IgD-negative memory B cell (primary cell): ENCODE measurements around the gene ODF2L. TPM values are rescaled to one million over a fixed set of nuclear protein-coding genes. Genes with fewer than 3 reads are reported as not detected.

Experiments used
- H3K27ac Mint-ChIP-seq, 3 donors: one replicate each; pipeline ENCODE4 v1.8.0; 2020 to 2022; ENCODE audit warnings: mild to moderate bottlenecking in 3 of 3, mixed read lengths in 3 of 3, moderate library complexity in 1 of 3
- H3K27me3 Mint-ChIP-seq: one replicate; pipeline ENCODE4 v1.8.0; 2021; ENCODE audit warnings: mixed read lengths
- H3K36me3 Mint-ChIP-seq: one replicate; pipeline ENCODE4 v1.8.0; 2020; ENCODE audit warnings: mild to moderate bottlenecking, mixed read lengths
- H3K4me1 Mint-ChIP-seq, 3 donors: one replicate each; pipeline ENCODE4 v1.8.0; 2020 to 2022; ENCODE audit warnings: mixed read lengths in 3 of 3, mild to moderate bottlenecking in 1 of 3
- H3K4me3 Mint-ChIP-seq, 4 donors: one replicate each; pipeline ENCODE4 v1.8.0; 2020 to 2022; ENCODE audit warnings: mild to moderate bottlenecking in 4 of 4, mixed read lengths in 4 of 4, moderate library complexity in 3 of 4
- H3K9me3 Mint-ChIP-seq, 3 donors: one replicate each; pipeline ENCODE4 v1.8.0; 2020 to 2021; ENCODE audit warnings: mixed read lengths in 3 of 3, mild to moderate bottlenecking in 1 of 3
- polyA plus RNA-seq: library from polyadenylated mRNA; unstranded; fragments of 300-500 nt; fragmentation: Illumina TruSeq; gene quantifications from one replicate; pipeline ENCODE4 v1.2.3, GENCODE V29; 2021

ODF2L gene
- polyA plus RNA-seq, 1 donor from 2014 or later, result 23.1 TPM

DNA sequence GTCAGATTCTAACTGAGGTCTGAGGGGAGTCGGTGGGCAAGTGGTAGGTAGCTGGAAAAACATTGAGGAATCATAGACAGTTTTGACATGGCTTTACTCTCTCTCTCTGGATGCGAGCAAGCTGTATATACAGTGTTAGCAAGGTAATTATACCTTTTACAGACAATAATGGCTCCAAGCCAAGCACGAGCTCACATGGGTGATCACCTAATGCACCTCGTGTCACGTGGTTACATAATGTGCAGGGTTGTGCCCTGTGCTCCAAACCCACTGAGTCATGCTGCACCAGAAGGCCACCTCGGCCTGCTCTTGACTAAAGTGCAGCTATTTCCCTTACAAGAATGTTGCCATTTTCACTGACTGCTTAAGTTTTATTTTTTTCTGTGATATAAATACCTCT, 20.2 kb upstream of the ODF2L start:
- Mint-ChIP-seq H3K9me3 (no peaks in the 10 kb centered on the region), H3K4me1 (peaks cover 3 to 5% (median 4%) of the 10 kb centered on the region in 3 donors), H3K27ac (no peak overlapping the region), H3K36me3 (no peaks in the 10 kb centered on the region), H3K27me3 (peaks cover 2% of the 10 kb centered on the region), H3K4me3 (no peak overlapping the region)

DNA sequence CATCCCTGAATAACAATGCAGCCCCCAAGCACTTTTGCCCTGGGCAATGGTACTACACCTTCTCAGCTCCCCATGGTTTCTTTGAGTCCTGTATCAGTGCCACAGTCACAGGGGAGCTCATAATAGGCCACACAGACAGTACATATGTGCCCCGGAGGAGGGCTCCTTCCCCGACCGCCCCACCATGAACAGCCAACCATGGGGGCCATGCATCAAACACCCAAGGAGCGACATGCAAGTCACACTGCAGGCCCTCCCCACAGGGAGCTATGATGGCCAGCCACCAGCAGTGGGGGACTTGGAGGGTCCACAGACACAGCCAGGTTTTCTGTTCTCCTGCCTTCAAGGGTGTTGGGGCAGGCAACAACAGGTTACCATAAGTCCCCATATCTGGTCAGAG, 14.8 kb upstream of the ODF2L start:
- no peak overlapping the region for H3K27ac Mint-ChIP-seq
- H3K27me3 Mint-ChIP-seq, result peaks cover 1% of the 10 kb centered on the region
- no peaks in the 10 kb centered on the region for H3K9me3 Mint-ChIP-seq
- no peaks in the 10 kb centered on the region for H3K36me3 Mint-ChIP-seq
- H3K4me1 Mint-ChIP-seq, result no peaks in the 10 kb centered on the region
- no peak overlapping the region for H3K4me3 Mint-ChIP-seq

DNA sequence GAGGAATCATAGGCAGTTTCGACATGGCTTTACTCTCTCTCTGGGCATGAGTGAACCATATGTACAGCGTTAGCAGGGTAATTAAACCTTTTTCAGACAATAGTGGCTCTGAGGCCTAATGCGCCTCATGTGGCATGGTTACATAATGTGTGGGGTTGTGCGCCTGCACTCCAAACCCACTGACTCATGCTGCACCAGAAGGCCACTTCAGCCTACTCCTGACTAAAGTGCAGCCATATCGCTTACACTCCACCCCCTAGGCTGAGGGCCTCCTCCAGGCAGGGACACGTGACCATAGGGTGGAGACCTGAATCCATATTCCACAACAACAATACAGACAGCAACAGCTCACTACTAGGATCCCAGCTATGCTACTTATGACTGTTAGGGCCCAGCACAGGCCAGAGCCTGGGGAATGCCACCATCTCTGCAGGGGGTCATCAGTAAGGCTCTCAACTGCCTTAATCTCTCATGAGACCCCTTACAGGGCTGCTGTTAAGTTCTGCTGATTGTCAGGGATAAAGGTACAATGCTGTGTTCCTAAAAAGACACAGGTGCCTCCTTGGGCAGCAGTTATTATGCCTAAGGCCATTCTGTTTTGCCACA, 13.4 kb upstream of the ODF2L start:
- H3K27ac Mint-ChIP-seq, result no peak overlapping the region
- peaks cover 1% of the 10 kb centered on the region for H3K27me3 Mint-ChIP-seq
- no peak overlapping the region for H3K4me3 Mint-ChIP-seq
- no peaks in the 10 kb centered on the region for H3K9me3 Mint-ChIP-seq
- H3K4me1 Mint-ChIP-seq, result no peaks in the 10 kb centered on the region
- no peaks in the 10 kb centered on the region for H3K36me3 Mint-ChIP-seq

DNA sequence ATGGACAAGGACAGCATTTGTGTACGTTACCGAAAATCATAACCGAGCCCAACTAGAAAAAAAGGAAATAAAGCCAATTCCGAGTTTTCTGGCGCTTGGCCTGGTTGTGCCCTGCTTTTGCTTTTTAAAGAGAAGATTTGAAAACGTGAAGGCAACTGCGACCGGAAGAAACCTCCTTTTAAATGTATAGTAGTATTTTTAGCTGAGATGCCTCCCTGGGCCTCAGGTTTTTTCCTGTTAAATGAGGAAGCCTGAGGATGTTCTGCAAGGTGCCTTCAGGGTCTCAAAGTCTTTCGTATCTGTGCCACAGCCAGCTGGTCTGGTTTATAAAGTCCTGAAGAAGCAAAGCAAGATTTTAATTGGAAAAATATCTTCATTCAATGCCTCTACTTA, 371 bp upstream of the ODF2L start:
- H3K27ac Mint-ChIP-seq, result peak overlapping the region; percentile 95 to 98 (median 97)
- no peaks in the 10 kb centered on the region for H3K9me3 Mint-ChIP-seq
- H3K27me3 Mint-ChIP-seq, result no peaks in the 10 kb centered on the region
- H3K4me3 Mint-ChIP-seq, result peak overlapping the region; percentile 97 to 99 (median 98)
- peaks cover 34 to 46% (median 36%) of the 10 kb centered on the region in 3 donors for H3K4me1 Mint-ChIP-seq
- H3K36me3 Mint-ChIP-seq, result peaks cover 10% of the 10 kb centered on the region

DNA sequence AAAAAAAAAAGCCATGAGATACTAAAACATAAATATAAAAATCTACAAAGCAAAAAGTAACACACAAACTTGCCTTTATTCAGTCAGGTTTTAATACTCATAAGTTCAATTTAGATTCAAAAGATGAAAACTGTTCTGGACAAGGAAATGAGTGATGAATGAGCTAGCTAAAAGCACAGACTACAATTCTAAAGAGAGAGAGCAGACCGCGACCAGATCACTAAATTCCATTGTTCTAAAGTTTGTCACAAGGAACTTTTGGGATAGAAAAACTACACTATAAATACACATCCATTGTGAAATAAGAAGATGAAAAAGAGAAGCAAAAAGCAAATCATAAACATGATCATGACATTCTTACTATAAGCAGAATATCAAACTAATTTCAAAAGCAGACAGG, 1.7 kb downstream of the ODF2L start:
- Mint-ChIP-seq H3K27ac (peak overlapping the region; percentile 6 to 97 (median 29)), H3K36me3 (peaks cover 11% of the 10 kb centered on the region), H3K9me3 (no peaks in the 10 kb centered on the region), H3K4me1 (peaks cover 52 to 63% (median 54%) of the 10 kb centered on the region in 3 donors), H3K27me3 (no peaks in the 10 kb centered on the region), H3K4me3 (peak overlapping the region; percentile 32 to 79 (median 56))

DNA sequence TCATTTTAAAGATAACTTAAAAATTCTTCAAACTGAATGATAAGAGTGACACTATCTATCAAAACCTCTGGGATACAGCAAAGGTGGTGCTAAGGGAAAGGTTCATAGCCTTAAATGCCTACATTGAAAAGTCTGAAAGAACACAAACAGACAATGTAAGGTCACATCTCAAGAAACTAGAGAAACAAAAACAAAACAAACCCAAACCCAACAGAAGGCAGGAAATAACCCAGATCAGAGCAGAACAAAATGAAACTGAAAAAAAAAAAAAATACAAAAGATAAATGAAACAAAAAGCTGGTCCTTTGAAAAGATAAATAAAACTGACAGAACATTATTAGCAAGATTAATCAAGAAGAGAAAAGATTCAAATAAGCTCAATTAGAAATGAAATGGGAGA, 6.8 kb downstream of the ODF2L start:
- peaks cover 13% of the 10 kb centered on the region for H3K36me3 Mint-ChIP-seq
- peaks cover 39 to 44% (median 42%) of the 10 kb centered on the region in 3 donors for H3K4me1 Mint-ChIP-seq
- H3K9me3 Mint-ChIP-seq, result no peaks in the 10 kb centered on the region
- H3K4me3 Mint-ChIP-seq, result peak overlapping the region; percentile 18 to 85 (median 52)
- H3K27me3 Mint-ChIP-seq, result no peaks in the 10 kb centered on the region
- peak overlapping the region; percentile 36 to 65 (median 65) for H3K27ac Mint-ChIP-seq

DNA sequence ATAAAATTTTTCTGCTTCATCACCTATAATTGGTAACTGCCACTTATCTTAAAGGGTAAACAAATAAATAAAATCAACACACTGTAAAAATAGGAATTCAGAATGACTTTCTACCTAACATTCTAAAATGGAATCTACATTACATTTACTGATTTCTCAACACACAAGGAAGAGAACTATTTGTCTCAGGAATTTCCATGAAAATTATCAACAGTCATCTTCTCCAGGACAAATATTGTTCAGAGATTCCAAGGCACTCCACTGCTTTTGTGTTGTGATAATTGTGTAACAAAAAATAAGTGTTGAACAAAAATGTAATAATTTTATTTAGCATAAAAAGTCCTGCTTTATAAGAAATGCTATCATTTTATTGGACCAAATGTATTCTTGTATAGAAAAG, 7.3 kb downstream of the ODF2L start:
- no peaks in the 10 kb centered on the region for H3K9me3 Mint-ChIP-seq
- H3K4me1 Mint-ChIP-seq, result peaks cover 37 to 41% (median 40%) of the 10 kb centered on the region in 3 donors
- no peaks in the 10 kb centered on the region for H3K27me3 Mint-ChIP-seq
- H3K4me3 Mint-ChIP-seq, result peak overlapping the region in 1 of 4 donors; percentile 85
- peaks cover 12% of the 10 kb centered on the region for H3K36me3 Mint-ChIP-seq
- H3K27ac Mint-ChIP-seq, result peak overlapping the region in 2 of 3 donors; percentile 54 to 65

DNA sequence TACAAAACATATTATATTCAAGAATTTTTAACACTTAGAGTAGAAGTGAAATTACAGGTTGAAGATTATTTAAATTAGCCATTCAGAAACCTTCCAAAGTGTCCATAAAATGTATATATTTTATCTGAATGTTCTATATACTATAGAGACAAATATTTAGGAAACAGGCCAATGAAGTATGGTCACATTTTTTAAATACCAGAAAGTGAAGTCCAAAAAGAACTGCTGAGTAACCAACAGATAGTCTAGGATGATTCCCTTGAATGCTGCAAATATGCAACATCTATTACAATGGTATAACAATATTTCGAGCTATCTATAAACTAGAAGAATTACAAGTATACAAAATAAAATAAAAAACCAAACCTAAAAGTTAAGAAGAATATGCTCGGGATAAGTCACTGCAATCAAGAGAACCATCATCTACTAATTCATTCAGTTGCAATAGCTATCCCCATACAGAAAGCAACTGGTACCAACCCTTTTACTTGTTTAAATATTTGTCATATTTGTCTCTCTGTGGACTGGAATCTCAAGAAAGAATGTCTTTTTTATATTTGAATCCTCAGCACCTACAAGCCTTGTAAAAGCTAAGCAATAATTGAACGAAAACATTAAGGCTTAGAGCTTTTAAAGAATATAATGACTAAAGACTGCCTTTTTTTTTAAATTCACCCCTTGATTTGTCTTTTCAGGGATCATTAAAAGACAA, 8.1 kb downstream of the ODF2L start:
- H3K36me3 Mint-ChIP-seq, result peaks cover 11% of the 10 kb centered on the region
- H3K27me3 Mint-ChIP-seq, result no peaks in the 10 kb centered on the region
- peaks cover 34 to 35% (median 34%) of the 10 kb centered on the region in 3 donors for H3K4me1 Mint-ChIP-seq
- H3K9me3 Mint-ChIP-seq, result no peaks in the 10 kb centered on the region
- peak overlapping the region in 1 of 3 donors; percentile 65 for H3K27ac Mint-ChIP-seq
- H3K4me3 Mint-ChIP-seq, result no peak overlapping the region

DNA sequence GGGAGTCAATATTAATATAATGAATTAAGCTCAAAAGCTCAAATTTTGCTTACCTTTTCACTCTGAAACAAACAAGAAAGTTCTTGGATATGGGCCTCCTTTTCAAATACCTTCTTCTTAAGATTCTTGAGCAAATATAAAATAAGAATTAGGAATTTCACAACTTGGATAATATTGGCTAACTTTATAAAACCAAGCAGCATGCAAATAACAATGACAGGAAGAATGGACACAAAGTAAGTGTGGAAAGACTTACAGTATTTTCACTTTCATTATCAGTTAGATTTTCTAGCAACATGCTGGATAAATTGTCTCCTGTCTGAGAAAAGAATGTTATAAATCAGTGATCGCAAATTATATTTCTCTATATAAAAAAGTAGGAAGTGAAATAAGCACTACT, 13.2 kb downstream of the ODF2L start:
- Mint-ChIP-seq H3K36me3 (peaks cover 6% of the 10 kb centered on the region), H3K27me3 (no peaks in the 10 kb centered on the region), H3K9me3 (no peaks in the 10 kb centered on the region), H3K4me1 (peaks cover 5% of the 10 kb centered on the region in 3 donors), H3K27ac (no peak overlapping the region), H3K4me3 (no peak overlapping the region)

DNA sequence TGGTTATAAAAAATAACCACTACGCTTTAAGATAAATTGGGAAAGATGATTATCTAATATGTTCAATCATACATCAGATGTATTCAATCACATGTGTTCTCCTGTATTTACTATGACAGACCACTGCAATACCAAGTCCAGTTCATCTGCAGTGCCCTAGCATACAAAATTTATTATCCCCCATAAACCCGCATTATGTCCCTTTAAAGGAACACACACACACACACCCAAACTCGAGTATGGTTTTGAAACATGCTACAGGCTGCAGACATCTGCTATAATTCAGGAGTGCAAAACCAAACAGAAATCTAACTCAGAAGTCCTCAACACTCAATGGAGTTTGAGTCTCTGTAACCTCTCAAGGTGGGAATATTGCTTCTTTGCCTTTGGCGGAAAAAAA, 14.9 kb downstream of the ODF2L start:
- Mint-ChIP-seq H3K36me3 (peaks cover 13% of the 10 kb centered on the region), H3K4me3 (no peak overlapping the region), H3K9me3 (peaks cover 0 to 11% (median 0%) of the 10 kb centered on the region in 3 donors), H3K27me3 (no peaks in the 10 kb centered on the region), H3K27ac (no peak overlapping the region), H3K4me1 (peaks cover 3 to 5% (median 5%) of the 10 kb centered on the region in 3 donors)

DNA sequence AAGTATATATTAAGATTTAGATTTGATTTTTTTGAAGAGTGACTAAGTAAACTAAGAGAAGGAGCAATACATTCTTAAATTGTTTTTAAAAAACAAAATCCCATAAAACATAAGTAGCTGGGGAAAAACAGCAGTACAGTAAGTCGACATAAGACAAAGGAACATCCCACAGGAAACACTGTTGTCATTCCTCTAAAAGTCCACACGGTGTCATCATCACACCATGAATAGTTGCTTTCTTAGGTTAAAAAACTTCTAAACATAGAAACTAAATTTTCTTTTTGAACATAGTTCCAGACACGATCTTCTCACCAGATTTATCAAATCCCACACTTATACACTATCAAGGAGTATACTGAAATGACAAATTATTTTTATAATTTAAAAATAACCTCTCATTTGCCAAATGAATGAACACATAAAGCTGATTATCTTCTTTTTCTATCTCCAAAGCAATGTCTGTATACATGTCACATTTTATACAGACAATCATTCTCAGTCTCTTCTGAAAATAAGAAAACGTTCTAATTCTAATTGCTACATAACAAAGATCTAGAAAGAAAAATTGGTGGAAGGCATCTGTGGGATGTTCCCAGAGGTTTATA, 15.8 kb downstream of the ODF2L start:
- Mint-ChIP-seq H3K4me3 (no peak overlapping the region), H3K36me3 (peaks cover 13% of the 10 kb centered on the region), H3K4me1 (peaks cover 3 to 5% (median 5%) of the 10 kb centered on the region in 3 donors)

DNA sequence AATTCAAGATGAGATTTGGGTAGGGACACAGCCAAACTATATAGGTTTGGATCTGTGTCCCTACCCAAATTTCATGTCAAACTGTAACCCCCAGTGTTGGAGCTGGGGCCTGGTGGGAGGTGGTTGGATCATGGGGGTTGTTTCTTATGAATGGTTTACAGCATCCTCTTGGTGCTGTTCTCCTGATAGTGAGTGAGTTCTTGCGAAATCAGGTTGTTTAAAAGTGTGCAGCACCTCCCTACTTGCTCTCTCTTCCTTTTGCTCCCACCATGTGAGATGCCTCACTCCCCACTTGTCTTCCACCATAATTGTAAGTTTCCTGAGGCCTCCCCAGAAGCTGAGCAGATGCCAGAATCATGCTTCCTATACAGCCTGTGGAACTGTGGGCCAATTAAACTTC, 17.3 kb downstream of the ODF2L start:
- peaks cover 16% of the 10 kb centered on the region for H3K36me3 Mint-ChIP-seq

More for the DNA sequence above, 15.8 kb downstream of the ODF2L start:
- Mint-ChIP-seq H3K27ac (no peak overlapping the region), H3K27me3 (no peaks in the 10 kb centered on the region), H3K9me3 (peaks cover 0 to 11% (median 0%) of the 10 kb centered on the region in 3 donors)

DNA sequence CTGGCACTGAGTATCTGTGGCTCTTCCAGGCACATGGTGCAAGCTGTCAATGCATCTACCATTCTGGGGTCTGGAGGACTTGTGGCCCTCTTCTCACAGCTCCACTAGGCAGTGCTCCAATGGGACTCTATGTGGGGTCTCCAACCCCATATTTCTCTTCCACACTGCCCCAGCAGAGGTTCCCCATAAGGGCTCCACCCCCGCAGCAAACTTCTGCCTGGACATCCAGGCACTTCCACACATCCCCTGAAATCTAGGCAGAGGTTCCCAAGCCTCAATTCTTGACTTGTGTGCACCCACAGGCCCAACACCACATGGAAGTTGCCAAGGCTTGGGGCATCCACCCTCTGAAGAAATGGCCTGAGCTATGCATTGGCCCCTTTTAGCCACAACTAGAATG, 18.8 kb downstream of the ODF2L start:
- Mint-ChIP-seq H3K27ac (peak overlapping the region in 2 of 3 donors; percentile 53 to 63), H3K36me3 (peaks cover 18% of the 10 kb centered on the region), H3K27me3 (no peaks in the 10 kb centered on the region), H3K9me3 (peaks cover 0 to 11% (median 0%) of the 10 kb centered on the region in 3 donors), H3K4me3 (peak overlapping the region in 1 of 4 donors; percentile 1), H3K4me1 (peaks cover 2 to 5% (median 3%) of the 10 kb centered on the region in 3 donors)

More for the DNA sequence above, 17.3 kb downstream of the ODF2L start:
- H3K9me3 Mint-ChIP-seq, result peaks cover 0 to 11% (median 0%) of the 10 kb centered on the region in 3 donors
- H3K4me1 Mint-ChIP-seq, result peaks cover 3 to 5% (median 5%) of the 10 kb centered on the region in 3 donors
- peak overlapping the region in 2 of 3 donors; percentile 7 to 19 for H3K27ac Mint-ChIP-seq
- H3K4me3 Mint-ChIP-seq, result no peak overlapping the region
- H3K27me3 Mint-ChIP-seq, result no peaks in the 10 kb centered on the region

DNA sequence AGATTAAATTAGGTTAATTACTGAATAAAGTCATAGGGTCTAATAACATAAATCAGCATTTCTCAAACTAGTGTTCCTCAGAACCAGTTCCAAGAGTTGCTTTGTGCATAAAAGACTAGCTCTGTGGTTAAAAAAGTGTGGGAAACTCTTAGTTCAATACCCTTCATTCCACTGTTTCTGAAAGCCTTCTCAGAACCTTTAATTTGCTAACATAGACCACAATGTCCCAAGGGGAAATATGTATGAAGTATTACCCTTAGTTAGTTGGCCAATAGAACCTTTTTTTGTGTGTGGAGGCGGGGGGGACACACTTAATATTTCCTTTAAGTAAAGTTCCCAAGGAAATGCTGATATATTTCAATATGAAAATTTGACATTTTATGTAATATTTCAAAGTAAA, 20.4 kb downstream of the ODF2L start:
- H3K4me3 Mint-ChIP-seq, result no peak overlapping the region
- peaks cover 22% of the 10 kb centered on the region for H3K36me3 Mint-ChIP-seq
- no peaks in the 10 kb centered on the region for H3K27me3 Mint-ChIP-seq
- H3K27ac Mint-ChIP-seq, result no peak overlapping the region
- peaks cover 0 to 11% (median 0%) of the 10 kb centered on the region in 3 donors for H3K9me3 Mint-ChIP-seq
- peaks cover 2 to 5% (median 3%) of the 10 kb centered on the region in 3 donors for H3K4me1 Mint-ChIP-seq

DNA sequence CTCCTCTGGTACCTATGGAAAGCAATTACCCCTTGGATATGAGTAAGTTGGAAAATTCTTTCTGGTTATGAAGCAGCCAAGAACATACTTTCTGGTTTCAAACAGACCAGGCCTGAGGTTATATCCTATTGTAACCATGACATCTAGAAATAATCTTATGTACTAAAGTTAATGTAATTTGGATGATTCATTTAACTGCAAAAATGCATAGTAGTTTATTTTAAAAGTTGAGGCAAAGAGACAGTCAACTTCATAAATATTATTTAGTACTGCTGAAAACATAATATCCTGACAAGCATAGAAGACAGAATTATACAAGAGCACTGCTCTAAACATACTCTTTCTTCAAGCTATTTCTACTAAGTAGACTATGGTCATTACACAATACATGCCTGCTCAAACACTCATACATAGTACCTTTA, 25.5 kb downstream of the ODF2L start:
- no peak overlapping the region for H3K4me3 Mint-ChIP-seq
- no peaks in the 10 kb centered on the region for H3K9me3 Mint-ChIP-seq
- H3K27me3 Mint-ChIP-seq, result no peaks in the 10 kb centered on the region
- H3K4me1 Mint-ChIP-seq, result peaks cover 0 to 3% (median 0%) of the 10 kb centered on the region in 3 donors
- no peak overlapping the region for H3K27ac Mint-ChIP-seq
- peaks cover 10% of the 10 kb centered on the region for H3K36me3 Mint-ChIP-seq
